Testis (tissue), 3 donors: ENCODE results near the gene CISD1. TPM values are rescaled to one million over a fixed set of nuclear protein-coding genes. Genes with fewer than 3 reads are reported as not detected.
A peak's percentile ranks its signal among the peaks of the same experiment; 100 is the strongest.

Source experiments
- DNase-seq: peaks from one replicate; pipeline ENCODE4 v3.0.0-alpha.2; 2019
- H3K27ac ChIP-seq, 2 donors: fragments of 200-600 bp; sonication (generic); one replicate each; pipeline ENCODE4 v1.5.1; 2019
- H3K27me3 ChIP-seq: fragments of 200-600 bp; sonication (generic); one replicate; pipeline ENCODE4 v1.5.1; 2019
- H3K36me3 ChIP-seq: fragments of 200-600 bp; sonication (generic); one replicate; pipeline ENCODE4 v1.5.1; 2017; ENCODE audit warnings: low read depth; ENCODE audit errors: missing control alignments
- H3K4me1 ChIP-seq: fragments of 200-600 bp; sonication (generic); one replicate; pipeline ENCODE4 v1.5.1; 2019
- H3K4me3 ChIP-seq, 2 donors: fragments of 200-600 bp; sonication (generic); one replicate each; pipeline ENCODE4 v1.5.1; 2017 to 2019
- H3K9me3 ChIP-seq: fragments of 200-600 bp; sonication (generic); one replicate; pipeline ENCODE4 v1.5.1; 2017
- CTCF ChIP-seq, 3 experiments: fragments of 450-650 bp in 2 of 3; fragments of 200-600 bp in 1 of 3; sonication (generic) in 1 of 3; IDR thresholded peaks; one replicate each; pipeline ENCODE4 v1.5.1; 2016 to 2019; ENCODE audit warnings: antibody characterized with exemption in 3 of 3, mild to moderate bottlenecking in 2 of 3, moderate library complexity in 1 of 3
- POLR2A ChIP-seq: fragments of 450-650 bp; IDR thresholded peaks from one replicate; pipeline ENCODE4 v1.6.1; 2017; ENCODE audit warnings: antibody characterized with exemption, mild to moderate bottlenecking, moderate library complexity
- WGBS, 2 donors: methylation state at CpG; one replicate each; pipeline ENCODE4 v1.1.5; 2018; 5-methylcytosine and 5-hydroxymethylcytosine counted together
- intact Hi-C: fragments of 100-400 bp; cut with DNase I; formaldehyde crosslinking; loops from one replicate; pipeline ENCODE4 v1.15.1; 2023; ENCODE audit warnings: low total_unique reads
- polyA plus RNA-seq: library from polyadenylated mRNA; stranded (reverse); fragments of 350-450 nt; fragmentation: Illumina TruSeq; extraction: RNeasy Lipid Tissue Mini Kit (QIAGEN cat#74804); gene quantifications from one replicate; pipeline ENCODE4 v1.2.3, GENCODE V29; 2014; ENCODE audit warnings: low read depth, low replicate concordance; ENCODE audit not compliant: insufficient read depth
- total RNA-seq, 2 donors: library from RNA; depleted of rRNA; stranded (reverse); fragments of >200 nt; gene quantifications; one replicate each; pipeline ENCODE4 v1.2.3, GENCODE V29; 2016

The CISD1 gene
- total and polyA plus RNA-seq, 3 donors from 2014 or later = 20.3 to 71.2 (median 20.7) TPM

GRCh38 chr10:58269782-58270290 is 874 bp downstream of the CISD1 start:
- no peak for DNase-seq
- WGBS, 2 donors = 13% methylated on average over 12 of the region's 12 CpGs
- H3K4me1 ChIP-seq = peaks cover 8% of the 10 kb centered on the region
- H3K4me3 ChIP-seq = peak overlapping the region; percentile 81 to 92
- TF ChIP-seq POLR2A = no peak
- H3K36me3 ChIP-seq = no peaks in the 10 kb centered on the region
- H3K27ac ChIP-seq = peak overlapping the region; percentile 77 to 78
- H3K27me3 ChIP-seq = no peaks in the 10 kb centered on the region
- no peaks in the 10 kb centered on the region for H3K9me3 ChIP-seq
- intact Hi-C loops = no loop called here

- Histone ChIP-seq H3K4me3 (no peak overlapping the region), H3K27ac (no peak overlapping the region), H3K36me3 (no peaks in the 10 kb centered on the region), H3K27me3 (no peaks in the 10 kb centered on the region), H3K4me1 (no peaks in the 10 kb centered on the region), H3K9me3 (no peaks in the 10 kb centered on the region)
- 63 to 69% methylated on average over 2 of the region's 2 CpGs for WGBS, 2 donors
- no peak for TF ChIP-seq POLR2A
- TF ChIP-seq CTCF (IDR thresholded peaks at IDR 0.05) = no peak
- no peak for DNase-seq
- intact Hi-C loops = no loop called here
Measured at GRCh38 chr10:58275261-58275660, 6.3 kb downstream of the CISD1 start.

- intact Hi-C loops = no loop called here
Measured at GRCh38 chr10:58275908-58276307, 6.9 kb downstream of the CISD1 start.

GRCh38 chr10:58278274-58278961 is 9.5 kb downstream of the CISD1 start:
- intact Hi-C loops = no loop called here
- no peak overlapping the region for H3K27ac ChIP-seq
- TF ChIP-seq CTCF (IDR thresholded peaks at IDR 0.05) = no peak
- TF ChIP-seq POLR2A = no peak
- H3K9me3 ChIP-seq = no peaks in the 10 kb centered on the region
- H3K4me1 ChIP-seq = no peaks in the 10 kb centered on the region
- H3K4me3 ChIP-seq = no peak overlapping the region
- DNase-seq = no peak
- H3K27me3 ChIP-seq = no peaks in the 10 kb centered on the region
- 90 to 95% methylated on average over 7 of the region's 7 CpGs for WGBS, 2 donors
- no peaks in the 10 kb centered on the region for H3K36me3 ChIP-seq

More at GRCh38 chr10:58275908-58276307, 6.9 kb downstream of the CISD1 start:
- no peak for DNase-seq
- TF ChIP-seq CTCF (IDR thresholded peaks at IDR 0.05) = no peak
- no peak for TF ChIP-seq POLR2A
- Histone ChIP-seq H3K36me3 (no peaks in the 10 kb centered on the region), H3K9me3 (no peaks in the 10 kb centered on the region), H3K4me3 (no peak overlapping the region), H3K4me1 (no peaks in the 10 kb centered on the region), H3K27ac (no peak overlapping the region), H3K27me3 (no peaks in the 10 kb centered on the region)

- H3K27ac ChIP-seq = no peak overlapping the region
- no peaks in the 10 kb centered on the region for H3K9me3 ChIP-seq
- intact Hi-C loops = no loop called here
- no peaks in the 10 kb centered on the region for H3K27me3 ChIP-seq
- no peaks in the 10 kb centered on the region for H3K4me1 ChIP-seq
- 87 to 95% methylated on average over 1 of the region's 1 CpG for WGBS, 2 donors
- no peak overlapping the region for H3K4me3 ChIP-seq
- DNase-seq = no peak
- TF ChIP-seq CTCF (IDR thresholded peaks at IDR 0.05) = no peak
- no peak for TF ChIP-seq POLR2A
- no peaks in the 10 kb centered on the region for H3K36me3 ChIP-seq
Measured at GRCh38 chr10:58278962-58279307, 10.0 kb downstream of the CISD1 start.
